Activated effector memory CD4-positive, alpha-beta T cell treated with Interleukin-2 at 50 U/mL for 16 hours (primary cell): ENCODE measurements around the gene ATF6B.
"Not testable (repeated sequence)": the region's sequence is repeated elsewhere in the genome, so short reads cannot be mapped to it uniquely, and the experiment has no call there.

ENCODE experiments used
- DNase-seq: peaks from one replicate; pipeline ENCODE4 v3.0.0-alpha.2; 2020

Gene ATF6B

GRCh38 chr6:32079566-32080290 is 48.3 kb downstream of the ATF6B start:
- DNase-seq: no peak

- DNase-seq: no peak
Observed at GRCh38 chr6:32076321-32076809, 51.7 kb downstream of the ATF6B start.

GRCh38 chr6:32075781-32076180 is 52.3 kb downstream of the ATF6B start:
- DNase-seq: no peak

GRCh38 chr6:32074996-32075532 is 53.0 kb downstream of the ATF6B start:
- DNase-seq: no peak

GRCh38 chr6:32073613-32074012 is 54.4 kb downstream of the ATF6B start:
- DNase-seq: no peak

GRCh38 chr6:32073101-32073500 is 54.9 kb downstream of the ATF6B start:
- DNase-seq: no peak

- no peak for DNase-seq
Observed at GRCh38 chr6:32070814-32071543, 57.1 kb downstream of the ATF6B start.

GRCh38 chr6:32069878-32070515 is 58.0 kb downstream of the ATF6B start:
- DNase-seq: no peak

GRCh38 chr6:32069460-32069859 is 58.6 kb downstream of the ATF6B start:
- DNase-seq: no peak

- DNase-seq: no peak
Observed at GRCh38 chr6:32068867-32069266, 59.2 kb downstream of the ATF6B start.

- DNase-seq: not testable (repeated sequence)
Observed at GRCh38 chr6:32068315-32068714, 59.7 kb downstream of the ATF6B start.

- not testable (repeated sequence) for DNase-seq
Observed at GRCh38 chr6:32067521-32067920, 60.5 kb downstream of the ATF6B start.
